Loucy (cell line): Measurements from ENCODE around the gene ABHD17A.

Experiments used
- H2AFZ ChIP-seq: fragments of 200-600 bp; sonication (generic); 2 replicates; pipeline ENCODE4 v1.6.0; 2016; ENCODE audit warnings: antibody characterized with exemption, mild to moderate bottlenecking, low read length, moderate library complexity
- H3F3A ChIP-seq: fragments of 200-600 bp; 2 replicates; pipeline ENCODE4 v1.6.0; 2016; ENCODE audit warnings: antibody characterized with exemption, low read depth, mild to moderate bottlenecking
- H3K27me3 ChIP-seq: fragments of 200-600 bp; sonication (generic); 2 replicates; pipeline ENCODE4 v1.6.1; 2014; ENCODE audit warnings: low read length, mild to moderate bottlenecking; ENCODE audit not compliant: insufficient read depth, poor library complexity, severe bottlenecking
- H3K36me3 ChIP-seq: fragments of 200-600 bp; sonication (generic); 2 replicates; pipeline ENCODE4 v1.6.1; 2016; ENCODE audit warnings: low read length; ENCODE audit not compliant: insufficient read depth
- H3K4me1 ChIP-seq: fragments of 200-600 bp; sonication (generic); 2 replicates; pipeline ENCODE4 v1.5.1; 2014; ENCODE audit warnings: low read length, mild to moderate bottlenecking; ENCODE audit not compliant: insufficient read depth, poor library complexity, severe bottlenecking
- H3K4me2 ChIP-seq: fragments of 200-600 bp; sonication (generic); 2 replicates; pipeline ENCODE4 v1.6.0; 2014; ENCODE audit warnings: antibody characterized with exemption, low read length, low read depth, mild to moderate bottlenecking; ENCODE audit not compliant: poor library complexity, severe bottlenecking
- H3K4me3 ChIP-seq: fragments of 200-600 bp; sonication (generic); 2 replicates; pipeline ENCODE4 v1.5.1; 2014; ENCODE audit warnings: low read length, mild to moderate bottlenecking, mixed read lengths; ENCODE audit not compliant: poor library complexity, severe bottlenecking
- H3K79me2 ChIP-seq: fragments of 200-600 bp; sonication (generic); 2 replicates; pipeline ENCODE4 v1.6.1; 2014; ENCODE audit warnings: low read length; ENCODE audit not compliant: insufficient read depth
- H3K9ac ChIP-seq: fragments of 200-600 bp; sonication (generic); 2 replicates; pipeline ENCODE4 v1.6.0; 2014; ENCODE audit warnings: mild to moderate bottlenecking, low read depth, low read length, moderate library complexity; ENCODE audit not compliant: poor library complexity, severe bottlenecking
- H3K9me2 ChIP-seq: fragments of 200-600 bp; sonication (generic); replicated peaks from 2 replicates; pipeline ENCODE4 v1.6.1; 2016; ENCODE audit warnings: low read depth, low read length, mixed read lengths
- H3K9me3 ChIP-seq: fragments of 200-600 bp; sonication (generic); 2 replicates; pipeline ENCODE4 v1.6.1; 2014; ENCODE audit warnings: mild to moderate bottlenecking, antibody characterized with exemption, low read length, low read depth; ENCODE audit not compliant: insufficient read depth
- H4K20me1 ChIP-seq: fragments of 200-600 bp; sonication (generic); 2 replicates; pipeline ENCODE4 v1.6.0; 2014; ENCODE audit warnings: antibody characterized with exemption, low read length, mild to moderate bottlenecking; ENCODE audit not compliant: insufficient read depth, poor library complexity, severe bottlenecking
- CTCF ChIP-seq: fragments of 200-600 bp; sonication (generic); conservative IDR thresholded peaks from 2 replicates; pipeline ENCODE4 v1.5.1; 2014; ENCODE audit warnings: mild to moderate bottlenecking, antibody characterized with exemption, low read length
- EZH2phosphoT487 ChIP-seq: fragments of 200-600 bp; IDR thresholded peaks from 2 replicates; pipeline ENCODE4 v1.6.1; 2018; ENCODE audit warnings: antibody characterized with exemption, mild to moderate bottlenecking, moderate library complexity, borderline replicate concordance

The ABHD17A gene

DNA sequence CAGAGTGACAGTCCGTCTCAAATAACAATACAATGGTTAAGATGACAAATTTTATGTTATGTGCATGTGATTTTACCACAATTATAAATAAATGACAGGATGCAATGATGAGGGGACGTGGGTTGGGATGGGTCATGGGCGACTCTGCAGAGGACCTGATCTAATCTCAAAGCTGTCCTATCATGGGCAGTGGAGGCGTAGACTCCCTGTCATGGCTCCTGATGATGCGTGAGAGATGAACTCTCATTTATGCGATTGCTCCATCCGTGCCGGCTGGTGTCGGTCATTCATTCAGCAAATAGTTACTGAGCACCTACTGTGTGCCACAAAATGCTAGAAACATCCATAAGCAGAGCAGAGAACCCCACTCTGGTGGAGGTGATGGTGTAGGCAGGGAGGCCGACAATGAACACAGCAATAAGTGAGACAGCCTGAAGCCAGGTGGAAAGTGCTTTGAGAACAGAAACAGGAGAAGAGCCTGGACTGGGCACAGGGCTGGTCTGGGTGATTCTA, 35.4 kb downstream of the ABHD17A start:
- H3K79me2 ChIP-seq = peaks cover 53% of the 10 kb centered on the region
- H3K9me2 ChIP-seq = no peaks in the 10 kb centered on the region
- no peak overlapping the region for H3K4me3 ChIP-seq
- H3F3A ChIP-seq = no peaks in the 10 kb centered on the region
- H3K4me2 ChIP-seq = no peak overlapping the region
- H3K4me1 ChIP-seq = peaks cover 34% of the 10 kb centered on the region
- no peaks in the 10 kb centered on the region for H3K36me3 ChIP-seq
- peaks cover 4% of the 10 kb centered on the region for H3K27me3 ChIP-seq
- no peak overlapping the region for H2AFZ ChIP-seq
- H3K9me3 ChIP-seq = no peaks in the 10 kb centered on the region
- no peak overlapping the region for H3K9ac ChIP-seq
- peaks cover 37% of the 10 kb centered on the region for H4K20me1 ChIP-seq
- no peak for TF ChIP-seq EZH2phosphoT487
- TF ChIP-seq CTCF = no peak

- H3K4me1 ChIP-seq = peaks cover 30% of the 10 kb centered on the region
- no peaks in the 10 kb centered on the region for H3K9me3 ChIP-seq
- no peaks in the 10 kb centered on the region for H3K9me2 ChIP-seq
- H3K4me3 ChIP-seq = peak overlapping the region; percentile 98
- H3K79me2 ChIP-seq = peaks cover 53% of the 10 kb centered on the region
- no peak overlapping the region for H3K9ac ChIP-seq
- TF ChIP-seq CTCF (no peak), EZH2phosphoT487 (no peak)
- no peak overlapping the region for H2AFZ ChIP-seq
- H3K27me3 ChIP-seq = peaks cover 4% of the 10 kb centered on the region
- no peaks in the 10 kb centered on the region for H3K36me3 ChIP-seq
- H4K20me1 ChIP-seq = peaks cover 40% of the 10 kb centered on the region
- H3K4me2 ChIP-seq = peak overlapping the region; percentile 47
- H3F3A ChIP-seq = no peaks in the 10 kb centered on the region
These were observed 36.2 kb downstream of the ABHD17A start for GRCh38 chr19:1849132-1849474.

DNA sequence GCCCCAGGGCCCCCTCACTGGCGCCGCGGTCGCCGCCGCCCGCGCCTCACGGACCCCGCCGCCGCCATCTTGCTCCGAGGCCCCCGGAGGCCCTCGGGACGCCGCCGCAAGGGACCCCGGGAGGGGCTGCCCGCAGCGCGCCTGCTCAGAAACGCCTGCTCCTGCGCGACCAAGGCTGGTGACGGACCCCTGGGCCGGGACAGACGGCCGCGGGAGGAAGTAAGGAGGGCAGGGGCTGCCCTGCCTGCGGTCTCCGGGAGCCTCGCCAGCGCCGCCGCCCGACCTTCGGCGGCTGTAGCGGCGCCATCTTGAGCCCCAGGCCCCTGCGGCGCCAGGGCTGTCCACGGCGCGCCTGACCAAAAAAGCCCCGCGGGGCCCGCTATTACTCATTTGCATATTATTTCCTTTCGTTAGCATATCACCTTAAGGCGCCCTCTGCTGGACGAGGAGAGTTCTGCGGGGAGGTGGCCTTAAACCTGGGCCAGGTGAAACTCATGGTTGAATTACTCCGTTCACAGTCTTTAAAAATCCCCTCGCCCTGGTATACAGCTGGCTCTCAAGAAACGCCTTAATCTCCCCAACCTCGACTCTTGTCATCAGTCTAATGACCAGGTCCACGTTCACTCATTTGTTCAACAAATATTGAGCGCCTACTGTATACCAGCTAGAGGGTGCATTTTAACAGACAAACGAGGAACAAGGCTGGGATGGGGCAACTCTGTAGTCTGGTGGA, 36.7 kb downstream of the ABHD17A start, which contains the start of gene REXO1:
REXO1 (minus strand) TSS at position 85 of the 733 bp plus-strand sequence. CDS start 125 bp downstream, outside the sequence.
- Histone ChIP-seq H4K20me1 (peaks cover 45% of the 10 kb centered on the region), H3K4me2 (peak within 1 kb of the TSS; percentile 100), H3K9me3 (no peaks in the 10 kb centered on the region), H3F3A (no peaks in the 10 kb centered on the region), H3K4me1 (peaks cover 28% of the 10 kb centered on the region), H3K27me3 (peaks cover 4% of the 10 kb centered on the region), H2AFZ (peak within 1 kb of the TSS; percentile 94), H3K4me3 (peak within 1 kb of the TSS; percentile 98), H3K9ac (peak within 1 kb of the TSS; percentile 96), H3K79me2 (peaks cover 54% of the 10 kb centered on the region), H3K36me3 (no peaks in the 10 kb centered on the region), H3K9me2 (no peaks in the 10 kb centered on the region)
- peak; percentile 94 for TF ChIP-seq CTCF
- no peak for TF ChIP-seq EZH2phosphoT487
